H9 (cell line): ENCODE data around the gene OR14A2. TPM values are rescaled to one million over a fixed set of nuclear protein-coding genes. Genes with fewer than 3 reads are reported as not detected.

Experiments used
- DNase-seq: peaks from one replicate; pipeline ENCODE4 v3.0.0-alpha.2; 2017
- H2AFZ ChIP-seq: one replicate; pipeline ENCODE4 v1.6.1; 2013; ENCODE audit warnings: mild to moderate bottlenecking, low read length, control low read depth, moderate library complexity
- H2AK5ac ChIP-seq: 2 replicates; pipeline ENCODE4 v1.6.1; 2013; ENCODE audit warnings: low read length, control low read depth, mixed read lengths; ENCODE audit not compliant: insufficient read length
- H2BK120ac ChIP-seq: one replicate; pipeline ENCODE4 v1.6.1; 2013; ENCODE audit warnings: low read depth, mild to moderate bottlenecking, low read length, control low read depth, inconsistent platforms; ENCODE audit not compliant: poor library complexity, severe bottlenecking
- H2BK12ac ChIP-seq: 2 replicates; pipeline ENCODE4 v1.6.1; 2013; ENCODE audit warnings: low read length, control low read depth, mixed read lengths, low read depth; ENCODE audit not compliant: insufficient read length
- H2BK15ac ChIP-seq: 2 replicates; pipeline ENCODE4 v1.6.1; 2013; ENCODE audit warnings: low read depth, low read length, control low read depth
- H2BK20ac ChIP-seq: one replicate; pipeline ENCODE4 v1.6.1; 2013; ENCODE audit warnings: low read depth, mild to moderate bottlenecking, low read length, control low read depth, inconsistent platforms; ENCODE audit not compliant: poor library complexity, severe bottlenecking
- H2BK5ac ChIP-seq: 2 replicates; pipeline ENCODE4 v1.6.1; 2013; ENCODE audit warnings: low read length, control low read depth, mixed read lengths; ENCODE audit not compliant: insufficient read length
- H3K14ac ChIP-seq: 2 replicates; pipeline ENCODE4 v1.6.1; 2013; ENCODE audit warnings: low read length, control low read depth; ENCODE audit not compliant: insufficient read depth
- H3K18ac ChIP-seq: 2 replicates; pipeline ENCODE4 v1.6.1; 2013; ENCODE audit warnings: low read depth, mild to moderate bottlenecking, mixed read lengths, low read length, control low read depth; ENCODE audit not compliant: insufficient read length
- H3K23ac ChIP-seq: 2 replicates; pipeline ENCODE4 v1.6.1; 2013; ENCODE audit warnings: low read length, control low read depth, mixed read lengths, low read depth; ENCODE audit not compliant: insufficient read length
- H3K23me2 ChIP-seq: 2 replicates; pipeline ENCODE4 v1.6.1; 2013; ENCODE audit warnings: low read depth, mild to moderate bottlenecking, mixed read lengths, low read length, control low read depth; ENCODE audit not compliant: insufficient read length, poor library complexity, severe bottlenecking
- H3K27ac ChIP-seq: 2 replicates; pipeline ENCODE4 v1.5.1; 2013; ENCODE audit warnings: low read length, control low read depth, mixed read lengths, low read depth; ENCODE audit not compliant: insufficient read length
- H3K27me3 ChIP-seq: 2 replicates; pipeline ENCODE4 v1.6.1; 2013; ENCODE audit warnings: low read length, control low read depth, inconsistent platforms; ENCODE audit not compliant: insufficient read depth
- H3K4ac ChIP-seq: 2 replicates; pipeline ENCODE4 v1.6.1; 2013; ENCODE audit warnings: low read depth, mild to moderate bottlenecking, control low read depth, inconsistent platforms, low read length, moderate library complexity
- H3K4me1 ChIP-seq: 2 replicates; pipeline ENCODE4 v1.6.1; 2013; ENCODE audit warnings: low read length, control low read depth, inconsistent platforms; ENCODE audit not compliant: insufficient read depth
- H3K4me2 ChIP-seq: 2 replicates; pipeline ENCODE4 v1.6.1; 2013; ENCODE audit warnings: low read length, control low read depth, mixed read lengths; ENCODE audit not compliant: insufficient read length, insufficient read depth
- H3K56ac ChIP-seq: 2 replicates; pipeline ENCODE4 v1.6.1; 2013; ENCODE audit warnings: low read depth, mild to moderate bottlenecking, mixed read lengths, low read length, control low read depth; ENCODE audit not compliant: insufficient read length
- H3K79me1 ChIP-seq: 2 replicates; pipeline ENCODE4 v1.6.1; 2013; ENCODE audit warnings: low read depth, mild to moderate bottlenecking, moderate library complexity, low read length, control low read depth, inconsistent platforms; ENCODE audit not compliant: insufficient read depth, poor library complexity, severe bottlenecking
- H3K79me2 ChIP-seq: 2 replicates; pipeline ENCODE4 v1.6.1; 2013; ENCODE audit warnings: low read length, control low read depth, inconsistent platforms; ENCODE audit not compliant: insufficient read depth
- H3K9ac ChIP-seq: 2 replicates; pipeline ENCODE4 v1.6.1; 2013; ENCODE audit warnings: low read length, control low read depth, mixed read lengths; ENCODE audit not compliant: insufficient read length; ENCODE audit errors: extremely low read depth
- H3K9me3 ChIP-seq: one replicate; pipeline ENCODE4 v1.6.1; 2013; ENCODE audit warnings: low read depth, low read length, inconsistent platforms; ENCODE audit not compliant: control insufficient read depth
- H3T11ph ChIP-seq: one replicate; pipeline ENCODE4 v1.6.1; 2013; ENCODE audit warnings: mild to moderate bottlenecking, low read length, control low read depth, inconsistent platforms
- H4K20me1 ChIP-seq: one replicate; pipeline ENCODE4 v1.6.1; 2013; ENCODE audit not compliant: control insufficient read depth, insufficient read length, insufficient read depth
- H4K5ac ChIP-seq: 2 replicates; pipeline ENCODE4 v1.6.1; 2013; ENCODE audit warnings: low read depth, mild to moderate bottlenecking, mixed read lengths, low read length, control low read depth; ENCODE audit not compliant: insufficient read length
- H4K8ac ChIP-seq: replicated peaks from 2 replicates; pipeline ENCODE4 v1.6.1; 2013; ENCODE audit warnings: low read length, control low read depth, mixed read lengths, low read depth; ENCODE audit not compliant: insufficient read length
- H4K91ac ChIP-seq: 2 replicates; pipeline ENCODE4 v1.6.1; 2013; ENCODE audit warnings: low read depth, mild to moderate bottlenecking, moderate library complexity, mixed read lengths, low read length, control low read depth; ENCODE audit not compliant: insufficient read length
- H3K27ac Mint-ChIP-seq, 3 experiments: 2 replicates in 2 of 3; 3 replicates in 1 of 3; pipeline ENCODE4 v1.8.0; 2020 to 2021; ENCODE audit warnings: mixed read lengths in 3 of 3, mild to moderate bottlenecking in 1 of 3, moderate library complexity in 1 of 3
- H3K27me3 Mint-ChIP-seq: 2 replicates; pipeline ENCODE4 v1.8.0; 2021; ENCODE audit warnings: low read depth, mild to moderate bottlenecking, moderate library complexity, mixed read lengths
- H3K36me3 Mint-ChIP-seq, 3 experiments: 2 replicates in 2 of 3; 3 replicates in 1 of 3; pipeline ENCODE4 v1.8.0; 2020 to 2021; ENCODE audit warnings: low read depth in 3 of 3, mixed read lengths in 3 of 3; ENCODE audit not compliant: insufficient read depth in 1 of 3
- H3K4me1 Mint-ChIP-seq, 2 experiments: 2 replicates each; pipeline ENCODE4 v1.8.0; 2020; ENCODE audit warnings: mixed read lengths in 2 of 2
- H3K4me3 Mint-ChIP-seq, 2 experiments: 2 replicates in 1 of 2; 3 replicates in 1 of 2; pipeline ENCODE4 v1.8.0; 2020 to 2021; ENCODE audit warnings: mild to moderate bottlenecking in 2 of 2, mixed read lengths in 2 of 2, moderate library complexity in 1 of 2
- H3K9me3 Mint-ChIP-seq, 2 experiments: 2 replicates in 1 of 2; 3 replicates in 1 of 2; pipeline ENCODE4 v1.8.0; 2020; ENCODE audit warnings: mild to moderate bottlenecking in 2 of 2, mixed read lengths in 2 of 2, moderate library complexity in 1 of 2
- CTCF ChIP-seq: fragments of 200-600 bp; sonication (generic); conservative IDR thresholded peaks from 3 replicates; pipeline ENCODE4 v1.8.0; 2021; ENCODE audit warnings: antibody characterized with exemption, mild to moderate bottlenecking
- WGBS: extraction: QIAGEN DNeasy Blood & Tissue Kit; methylation state at CpG from one replicate; pipeline ENCODE4 v1.1.7; 2013; ENCODE audit warnings: missing lambda C conversion rate, low lambda C conversion rate, mixed read lengths; ENCODE audit not compliant: insufficient read length; ENCODE audit errors: extremely low coverage; 5-methylcytosine and 5-hydroxymethylcytosine counted together
- total RNA-seq: library from RNA; stranded (reverse); gene quantifications from 2 replicates; pipeline ENCODE4 v1.2.1, GENCODE V29; 2021

Gene OR14A2
- total RNA-seq, 1 experiment from 2014 or later = not detected

GRCh38 chr1:247738315-247738714 lies 9.6 kb downstream of the OR14A2 start, which contains the start of gene OR14K1:
OR14K1 (plus strand) TSS chr1:247738615; CDS start chr1:247738615, 0 bp downstream.
- Histone ChIP-seq H3K18ac (no peak within 1 kb of the TSS), H2BK15ac (no peak within 1 kb of the TSS), H3K9ac (no peak within 1 kb of the TSS), H2BK12ac (no peak within 1 kb of the TSS), H3K4ac (no peak within 1 kb of the TSS), H3K79me1 (no peaks in the 10 kb centered on the region), H3K14ac (no peak within 1 kb of the TSS), H4K20me1 (no peaks in the 10 kb centered on the region), H3K56ac (no peak within 1 kb of the TSS), H2BK20ac (no peak within 1 kb of the TSS), H3K4me1 (no peaks in the 10 kb centered on the region), H3K27ac (no peak within 1 kb of the TSS), H3K23ac (no peak within 1 kb of the TSS), H2AK5ac (no peak within 1 kb of the TSS), H3K23me2 (no peaks in the 10 kb centered on the region), H4K91ac (no peak within 1 kb of the TSS), H3K9me3 (peaks cover 26% of the 10 kb centered on the region), H2BK5ac (no peak within 1 kb of the TSS), H3K27me3 (no peaks in the 10 kb centered on the region; the same call in 1 of the 2 replicates), H4K5ac (no peak within 1 kb of the TSS), H3K4me2 (no peak within 1 kb of the TSS), H2AFZ (no peak within 1 kb of the TSS), H3T11ph (no peak within 1 kb of the TSS), H4K8ac (no peak within 1 kb of the TSS), H2BK120ac (no peak within 1 kb of the TSS), H3K79me2 (no peaks in the 10 kb centered on the region)
- Mint-ChIP-seq H3K36me3 (peaks cover 0 to 2% (median 0%) of the 10 kb centered on the region in 3 experiments; a peak in 1 of 7 replicates), H3K4me1 (no peaks in the 10 kb centered on the region), H3K9me3 (peaks cover 28 to 60% of the 10 kb centered on the region in 2 experiments), H3K4me3 (no peak within 1 kb of the TSS), H3K27ac (no peak within 1 kb of the TSS; a peak in 1 of 7 replicates), H3K27me3 (no peaks in the 10 kb centered on the region; the same call in 1 of the 2 replicates)
- TF ChIP-seq CTCF = no peak
- no CpG with 5 or more reads among the region's 1 CpG for WGBS
- no peak for DNase-seq
